K562 (cell line): ENCODE data around the gene AGO1. TPM values are rescaled to one million over a fixed set of nuclear protein-coding genes. Genes with fewer than 3 reads are reported as not detected.

ENCODE experiments used
- ARHGAP35 ChIP-seq: fragments of 450-650 bp; IDR thresholded peaks from 2 replicates; pipeline ENCODE4 v1.6.1; 2018; ENCODE audit not compliant: partially characterized antibody
- CBX8 ChIP-seq: fragments of 200-600 bp; sonication (generic); IDR thresholded peaks from 2 replicates; pipeline ENCODE4 v1.6.1; 2012; ENCODE audit warnings: borderline replicate concordance, mixed run types, low read depth, mild to moderate bottlenecking, moderate library complexity, mixed read lengths, low read length, control low read depth, inconsistent platforms; ENCODE audit not compliant: poor library complexity, severe bottlenecking; ENCODE audit errors: extremely low read depth
- CCAR2 ChIP-seq: fragments of 200-400 bp; formaldehyde crosslinking; IDR thresholded peaks from 2 replicates; pipeline ENCODE4 v1.6.1; 2017; ENCODE audit warnings: mild to moderate bottlenecking, low read depth, low read length
- EP300 ChIP-seq: IDR thresholded peaks from 2 replicates; pipeline ENCODE4 v1.6.1; 2012; ENCODE audit warnings: low read length, improper control_type of control experiment
- ESRRA ChIP-seq: fragments of 450-650 bp; IDR thresholded peaks from 2 replicates; pipeline ENCODE4 v1.6.1; 2014; ENCODE audit warnings: low read depth, mild to moderate bottlenecking, moderate library complexity, borderline replicate concordance
- ETV5 ChIP-seq: sonication (generic); formaldehyde crosslinking; IDR thresholded peaks from 2 replicates; pipeline ENCODE4 v1.4.0; 2020; ENCODE audit warnings: low read depth, mild to moderate bottlenecking, missing genetic modification reagents
- GTF2A2 ChIP-seq: IDR thresholded peaks from 2 replicates; pipeline ENCODE4 v1.6.1; 2016; ENCODE audit warnings: mild to moderate bottlenecking, missing genetic modification characterization, missing compliant biosample characterization
- GTF2B ChIP-seq: IDR thresholded peaks from 2 replicates; pipeline ENCODE4 v1.6.1; 2011; ENCODE audit not compliant: insufficient read length; ENCODE audit errors: extremely low read depth
- KDM1A ChIP-seq, 2 experiments: fragments of 450-650 bp; IDR thresholded peaks; 2 replicates each; pipeline ENCODE4 v1.6.1; 2016; ENCODE audit warnings: mild to moderate bottlenecking in 2 of 2
- KDM2B ChIP-seq: fragments of 250-450 bp; sonication (Bioruptor Pico); IDR thresholded peaks from 2 replicates; pipeline ENCODE4 v1.8.0; 2021; ENCODE audit warnings: mild to moderate bottlenecking, moderate library complexity
- MTF1 ChIP-seq: fragments of 250-450 bp; sonication (Bioruptor Pico); IDR thresholded peaks from 2 replicates; pipeline ENCODE4 v1.9.0; 2021; ENCODE audit warnings: moderate library complexity, mild to moderate bottlenecking, inconsistent platforms, borderline replicate concordance
- MXI1 ChIP-seq: IDR thresholded peaks from 2 replicates; pipeline ENCODE4 v1.6.1; 2011; ENCODE audit warnings: low read depth, mild to moderate bottlenecking, improper control_type of control experiment, low read length
- NONO ChIP-seq, 2 experiments: fragments of 200-400 bp in 1 of 2; fragments of 450-650 bp in 1 of 2; formaldehyde crosslinking in 1 of 2; IDR thresholded peaks; 2 replicates each; pipeline ENCODE4 v1.6.1; 2017; ENCODE audit warnings: low read depth in 2 of 2, mild to moderate bottlenecking in 2 of 2, moderate library complexity in 2 of 2, low read length in 1 of 2
- PCBP1 ChIP-seq: fragments of 200-400 bp; formaldehyde crosslinking; IDR thresholded peaks from 2 replicates; pipeline ENCODE4 v1.6.1; 2018; ENCODE audit warnings: mild to moderate bottlenecking, low read depth, low read length; ENCODE audit not compliant: poor library complexity, severe bottlenecking
- SRF ChIP-seq, 2 experiments: fragments of 250-450, 450-650 bp in 1 of 2; sonication (Bioruptor Pico) in 1 of 2; sonication (generic) in 1 of 2; formaldehyde crosslinking; IDR thresholded peaks; 2 replicates each; pipeline versions ENCODE4 v1.5.0 to v1.5.1; 2020 to 2022; ENCODE audit warnings: mild to moderate bottlenecking in 1 of 2, missing genetic modification reagents in 1 of 2
- ZBTB1 ChIP-seq: sonication (generic); formaldehyde crosslinking; IDR thresholded peaks from 2 replicates; pipeline ENCODE4 v1.8.1; 2023; ENCODE audit warnings: missing genetic modification reagents, low read depth, mild to moderate bottlenecking, borderline replicate concordance
- ZNF12 ChIP-seq: sonication (generic); formaldehyde crosslinking; IDR thresholded peaks from 2 replicates; pipeline ENCODE4 v1.4.0; 2020; ENCODE audit warnings: mild to moderate bottlenecking, missing genetic modification reagents
- ZNF395 ChIP-seq: fragments of 200-800 bp; sonication (Bioruptor generic); IDR thresholded peaks from 2 replicates; pipeline ENCODE4 v1.6.1; 2017; ENCODE audit warnings: missing genetic modification characterization, missing compliant biosample characterization
- ZNF398 ChIP-seq: fragments of 250-450 bp; sonication (Bioruptor Pico); IDR thresholded peaks from 2 replicates; pipeline ENCODE4 v1.8.0; 2021; ENCODE audit warnings: moderate library complexity, mild to moderate bottlenecking, inconsistent platforms
- polyA plus RNA-seq, 8 experiments: library from polyadenylated mRNA; depleted of rRNA in 4 of 8; stranded (reverse) in 5 of 8; unstranded in 3 of 8; fragments of >200 nt; fragmentation: Nextera tagmentation in 2 of 8; fragmentation: Illumina TruSeq in 1 of 8; extraction: Ambion mirVana in 2 of 8; extraction: Trizol in 1 of 8; gene quantifications; 2 replicates each; pipeline versions ENCODE4 v1.2.1 to v1.2.3, GENCODE V29; 2011 to 2014; ENCODE audit warnings: inconsistent platforms in 1 of 8, missing spikeins in 1 of 8
- total RNA-seq, 7 experiments: library from RNA; depleted of rRNA in 6 of 7; stranded (reverse); fragments of >200 nt in 6 of 7; fragmentation: Illumina TruSeq in 2 of 7; extraction: Trizol in 2 of 7; gene quantifications; 2 replicates each; pipeline versions ENCODE4 v1.2.1 to v1.2.3, GENCODE V29; 2011 to 2021; ENCODE audit warnings: low replicate concordance in 1 of 7

Gene AGO1
- total and polyA plus RNA-seq, 9 of the 15 experiments (the other 6 are each of a cell fraction or from before 2014, with no cell fraction given), result 7.3 to 64.2 (median 26.0) TPM

DNA sequence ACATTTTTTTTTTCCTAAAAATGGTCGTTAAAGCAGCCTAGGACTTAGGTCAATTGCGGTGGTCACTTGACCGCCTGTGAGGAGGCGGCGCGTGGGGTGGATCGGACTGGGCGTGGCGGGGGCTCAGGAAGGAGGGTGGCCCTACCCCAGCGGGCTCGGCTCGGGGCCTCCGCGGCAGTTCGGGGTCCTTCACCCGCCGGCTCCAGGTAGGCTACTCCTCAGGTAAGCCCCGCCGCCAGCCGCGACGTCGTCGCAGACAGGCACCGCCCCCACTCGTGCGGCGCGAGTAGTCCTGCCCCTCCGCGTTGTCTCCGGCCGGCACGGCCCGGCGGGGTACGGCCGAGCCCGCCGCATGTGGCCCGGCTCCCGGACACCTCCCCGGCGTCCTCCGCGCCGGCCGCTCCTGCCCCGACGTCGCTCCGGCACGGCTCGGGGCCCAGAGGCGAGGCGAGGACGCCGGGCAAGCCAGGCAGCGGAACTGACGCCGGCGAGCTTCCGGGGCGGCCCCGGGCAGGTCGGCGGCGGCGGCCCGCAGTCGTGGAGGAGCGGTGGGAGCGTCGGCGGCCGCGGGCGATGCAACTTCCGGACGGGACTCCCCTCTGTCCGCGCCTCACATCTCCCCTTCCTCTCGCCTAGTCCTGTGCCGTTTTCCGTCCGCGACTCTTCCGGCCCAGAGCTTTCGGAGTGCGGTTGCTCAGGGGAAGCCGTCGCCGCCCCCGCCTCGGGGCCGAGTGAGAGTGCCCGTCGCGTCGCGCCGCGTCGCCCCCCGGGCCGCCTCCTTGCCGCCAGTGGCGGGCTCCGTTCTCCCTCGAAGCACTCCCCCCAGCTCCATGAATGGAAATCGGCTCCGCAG lies 47.8 kb downstream of the AGO1 start, which contains the start of gene AGO3 (continued):
- TF ChIP-seq MTF1 (CRISPR knock-in tag), result no peak
- TF ChIP-seq KDM1A (IDR thresholded peaks at IDR 0.05), result no peak
- TF ChIP-seq ETV5 (CRISPR knock-in tag), result peak; percentile 87
- no peak for TF ChIP-seq ARHGAP35
- no peak for TF ChIP-seq GTF2B
- no peak for TF ChIP-seq CCAR2
- TF ChIP-seq KDM2B (CRISPR knock-in tag), result peak; percentile 45
- TF ChIP-seq MXI1, result peak; percentile 7; the same call in 1 of the 2 replicates
- TF ChIP-seq NONO (IDR thresholded peaks at IDR 0.05; ENCODE audit: low read depth in 2 of 2, low read length in 1 of 2), result peak; percentile 69 to 96
- TF ChIP-seq CBX8, result no peak
- TF ChIP-seq ZNF398 (CRISPR knock-in tag), result no peak
- TF ChIP-seq ESRRA, result peak; percentile 82
- TF ChIP-seq ZNF12, result no peak
- TF ChIP-seq ZNF395, result peak; percentile 21; the same call in 1 of the 2 replicates
- TF ChIP-seq ZBTB1 (CRISPR knock-in tag), result no peak; the same call in none of the 2 replicates
- TF ChIP-seq GTF2A2, result no peak
- TF ChIP-seq EP300, result no peak
- TF ChIP-seq PCBP1, result no peak
- TF ChIP-seq SRF (CRISPR knock-in tag; IDR thresholded peaks at IDR 0.05), result peak in 1 of 2 experiments; percentile 23; a peak in 1 of 4 replicates
